IMR-90 (cell line): ENCODE data around the gene IWS1. TPM values are rescaled to one million over a fixed set of nuclear protein-coding genes. Genes with fewer than 3 reads are reported as not detected.
A peak's percentile ranks its signal among the peaks of the same experiment; 100 is the strongest.

Source experiments
- ATAC-seq: fragments of 200-7000 bp; cut with Tn5 transposase; 2 replicates; pipeline ENCODE4 v1.9.1; 2020; ENCODE audit warnings: low read depth, mild to moderate bottlenecking, moderate library complexity
- BruUV-seq: library from RNA; stranded (reverse); fragments of 400-500 nt; replicated peaks from 2 replicates; lab custom pipeline; 2021; lab: Mats Ljungman, UMichigan
- CTCF ChIA-PET: fragments of 300-600 bp; formaldehyde crosslinking; extraction: SDS; loops from one replicate; lab custom pipeline; 2021; ENCODE audit warnings: antibody characterized with exemption; lab: Yijun Ruan, JAX
- POLR2A ChIA-PET: fragments of 300-600 bp; sonication (Branson Sonifier 250); formaldehyde crosslinking; loops from one replicate; lab custom pipeline; 2022; ENCODE audit warnings: antibody characterized with exemption; ENCODE audit not compliant: unreplicated experiment; lab: Charles Lee
- DNase-seq: peaks from one replicate; pipeline ENCODE4 v3.0.0; 2013
- H2AFZ ChIP-seq: replicated peaks from 2 replicates; pipeline ENCODE3; 2013; ENCODE audit warnings: low read length, mild to moderate bottlenecking; ENCODE audit not compliant: poor library complexity
- H2AK5ac ChIP-seq: 2 replicates; pipeline ENCODE4 v1.6.1; 2013; ENCODE audit warnings: low read depth, low read length, inconsistent platforms
- H2AK9ac ChIP-seq: replicated peaks from 2 replicates; pipeline ENCODE3; 2013; ENCODE audit warnings: mild to moderate bottlenecking, low read depth, low read length, moderate library complexity; ENCODE audit not compliant: poor library complexity
- H2BK120ac ChIP-seq: 2 replicates; pipeline ENCODE4 v1.6.1; 2013; ENCODE audit warnings: low read depth, low read length, inconsistent platforms
- H2BK15ac ChIP-seq: 3 replicates; pipeline ENCODE4 v1.6.1; 2013; ENCODE audit warnings: low read depth, low read length, inconsistent platforms
- H2BK20ac ChIP-seq: 2 replicates; pipeline ENCODE4 v1.6.1; 2013; ENCODE audit warnings: low read depth, mild to moderate bottlenecking, inconsistent platforms, low read length, moderate library complexity
- H2BK5ac ChIP-seq: 2 replicates; pipeline ENCODE4 v1.6.1; 2013; ENCODE audit warnings: mild to moderate bottlenecking, low read depth, low read length, inconsistent platforms; ENCODE audit not compliant: poor library complexity, severe bottlenecking
- H3K14ac ChIP-seq: replicated peaks from 2 replicates; pipeline ENCODE4 v1.6.1; 2013; ENCODE audit warnings: low read depth, low read length, inconsistent platforms
- H3K18ac ChIP-seq: 2 replicates; pipeline ENCODE4 v1.6.1; 2013; ENCODE audit warnings: low read depth, low read length, control low read depth
- H3K23ac ChIP-seq: 2 replicates; pipeline ENCODE4 v1.6.1; 2013; ENCODE audit warnings: low read depth, low read length, inconsistent platforms
- H3K27ac ChIP-seq: 2 replicates; pipeline ENCODE4 v1.5.1; 2013; ENCODE audit warnings: mild to moderate bottlenecking, control low read depth, low read length; ENCODE audit not compliant: insufficient read depth
- H3K27me3 ChIP-seq: 2 replicates; pipeline ENCODE4 v1.6.1; 2013; ENCODE audit warnings: low read length; ENCODE audit not compliant: control insufficient read depth, insufficient read depth
- H3K36me3 ChIP-seq: 2 replicates; pipeline ENCODE4 v1.6.1; 2013; ENCODE audit warnings: low read length, mixed read lengths; ENCODE audit not compliant: control insufficient read depth, insufficient read depth
- H3K4ac ChIP-seq: 2 replicates; pipeline ENCODE4 v1.6.1; 2013; ENCODE audit warnings: low read depth, low read length, inconsistent platforms
- H3K4me1 ChIP-seq: 2 replicates; pipeline ENCODE4 v1.6.1; 2013; ENCODE audit warnings: low read length, mixed read lengths; ENCODE audit not compliant: control insufficient read depth, insufficient read depth
- H3K4me2 ChIP-seq: 2 replicates; pipeline ENCODE4 v1.6.1; 2013; ENCODE audit warnings: low read depth, mild to moderate bottlenecking, control low read depth, low read length, moderate library complexity
- H3K4me3 ChIP-seq: 2 replicates; pipeline ENCODE4 v1.5.1; 2013; ENCODE audit warnings: low read depth, mild to moderate bottlenecking, control low read depth, low read length, moderate library complexity; ENCODE audit not compliant: insufficient read depth
- H3K56ac ChIP-seq: 2 replicates; pipeline ENCODE4 v1.6.1; 2013; ENCODE audit warnings: low read length, inconsistent platforms; ENCODE audit not compliant: insufficient read depth; ENCODE audit errors: extremely low read depth
- H3K79me1 ChIP-seq, 2 experiments: 2 replicates each; pipeline ENCODE4 v1.6.1; 2013; ENCODE audit warnings: low read length in 2 of 2, inconsistent platforms in 1 of 2, low read depth in 1 of 2
- H3K9ac ChIP-seq: 2 replicates; pipeline ENCODE4 v1.6.1; 2013; ENCODE audit warnings: low read depth, low read length, control low read depth
- H3K9me1 ChIP-seq: 2 replicates; pipeline ENCODE4 v1.6.1; 2013; ENCODE audit warnings: low read length, inconsistent platforms; ENCODE audit not compliant: insufficient read depth
- H3K9me3 ChIP-seq: 2 replicates; pipeline ENCODE4 v1.6.1; 2013; ENCODE audit warnings: low read length; ENCODE audit not compliant: control insufficient read depth, insufficient read depth
- H4K20me1 ChIP-seq: 2 replicates; pipeline ENCODE4 v1.6.1; 2013; ENCODE audit warnings: low read length, inconsistent platforms; ENCODE audit not compliant: insufficient read depth
- H4K5ac ChIP-seq: 2 replicates; pipeline ENCODE4 v1.6.1; 2013; ENCODE audit warnings: mild to moderate bottlenecking, low read depth, low read length, control low read depth
- H4K8ac ChIP-seq, 2 experiments: 2 replicates each; pipeline ENCODE4 v1.6.1; 2013; ENCODE audit warnings: low read depth in 2 of 2, low read length in 2 of 2, control low read depth in 1 of 2, inconsistent platforms in 1 of 2
- H4K91ac ChIP-seq: 2 replicates; pipeline ENCODE4 v1.6.1; 2013; ENCODE audit warnings: low read depth, low read length, inconsistent platforms; ENCODE audit not compliant: insufficient read depth
- BHLHE40 ChIP-seq: fragments of 150-350 bp; IDR thresholded peaks from 2 replicates; pipeline ENCODE4 v1.6.1; 2016; ENCODE audit warnings: mild to moderate bottlenecking, low read depth, low read length
- CEBPB ChIP-seq: IDR thresholded peaks from 2 replicates; pipeline ENCODE4 v1.6.1; 2012; ENCODE audit warnings: low read depth, low read length, improper control_type of control experiment
- RAD21 ChIP-seq: IDR thresholded peaks from 2 replicates; pipeline ENCODE4 v1.6.1; 2012; ENCODE audit warnings: low read length, improper control_type of control experiment
- SMC3 ChIP-seq: fragments of 150-350 bp; IDR thresholded peaks from 2 replicates; pipeline ENCODE4 v1.6.1; 2016; ENCODE audit warnings: low read depth, mild to moderate bottlenecking, antibody characterized with exemption, low read length, moderate library complexity
- USF2 ChIP-seq: fragments of 150-350 bp; IDR thresholded peaks from 2 replicates; pipeline ENCODE4 v1.6.1; 2017; ENCODE audit warnings: mild to moderate bottlenecking, antibody characterized with exemption, low read length, low read depth
- WGBS, 2 experiments: methylation state at CpG; one replicate each; pipeline versions ENCODE4 v1.1.5 to v1.1.7; 2013; ENCODE audit warnings: missing lambda C conversion rate in 2 of 2; ENCODE audit not compliant: insufficient read length in 1 of 2; ENCODE audit errors: extremely low coverage in 2 of 2; 5-methylcytosine and 5-hydroxymethylcytosine counted together
- dilution Hi-C: fragments of 300-500 bp; cut with HindIII; formaldehyde crosslinking; loops from one replicate; pipeline ENCODE4 v1.14.3; 2018; ENCODE audit warnings: low sequenced_read_pairs; ENCODE audit not compliant: unreplicated experiment
- in situ Hi-C: fragments of 300-500 bp; cut with MboI; formaldehyde crosslinking; loops from 3 replicates; pipeline ENCODE4 v1.14.3; 2019; ENCODE audit warnings: low sequenced_read_pairs, inconsistent platforms, mixed read lengths
- intact Hi-C: fragments of 100-400 bp; cut with micrococcal nuclease; formaldehyde crosslinking; loops from 2 replicates; pipeline ENCODE4 v1.10.0; 2022
- polyA plus RNA-seq, 3 experiments: library from polyadenylated mRNA; depleted of rRNA; stranded (reverse); fragments of >200 nt; gene quantifications; 2 replicates each; pipeline ENCODE4 v1.2.3, GENCODE V29; 2012; ENCODE audit warnings: low replicate concordance in 1 of 3
- total RNA-seq: library from RNA; depleted of rRNA; stranded (reverse); fragments of >200 nt; gene quantifications from 2 replicates; pipeline ENCODE4 v1.2.3, GENCODE V29; 2012
- TF ChIP-seq, protein P1 (sequence below): fragments of 150-350 bp; IDR thresholded peaks from 2 replicates; pipeline ENCODE4 v1.6.1; 2016; ENCODE audit warnings: low read depth, mild to moderate bottlenecking, low read length, moderate library complexity, borderline replicate concordance

The IWS1 gene
- total and polyA plus RNA-seq, 2 of the 4 experiments (the other 2 are of a cell fraction) = 31.5 to 52.5 TPM

DNA sequence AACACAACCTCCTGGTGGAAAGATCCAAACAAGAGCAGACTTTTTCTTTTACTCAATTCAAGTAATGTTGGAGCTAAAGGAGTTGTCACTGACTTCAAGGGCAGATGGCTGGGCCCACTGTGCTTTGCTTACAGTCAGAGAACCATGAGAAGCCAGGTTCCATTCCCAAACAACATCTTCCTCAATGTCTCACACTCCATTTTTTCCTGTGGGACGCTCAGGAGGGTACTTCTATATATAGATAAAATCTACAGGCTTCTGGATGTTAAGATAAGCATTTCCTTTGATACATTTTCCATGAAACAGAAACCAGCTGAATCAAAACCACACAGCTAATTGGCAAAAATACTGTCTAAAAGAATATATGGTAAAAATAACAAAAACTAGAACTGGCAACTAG is 14.4 kb downstream of the IWS1 start:
- intact Hi-C loops = no loop called here
- Histone ChIP-seq H4K91ac (no peak overlapping the region), H2AFZ (no peak overlapping the region), H3K4me1 (peaks cover 5% of the 10 kb centered on the region), H2BK5ac (no peak overlapping the region), H3K4ac (no peak overlapping the region), H4K20me1 (peaks cover 72% of the 10 kb centered on the region), H4K5ac (no peak overlapping the region), H2AK5ac (0 out of 2 replicates have a peak overlapping the region, but pooled peaks have one; percentile 13), H3K4me2 (no peak overlapping the region), H3K23ac (no peak overlapping the region), H3K9me3 (no peaks in the 10 kb centered on the region), H3K14ac (no peak overlapping the region), H2AK9ac (no peak overlapping the region), H2BK15ac (no peak overlapping the region), H3K4me3 (no peak overlapping the region), H2BK120ac (no peak overlapping the region), H4K8ac (no peak overlapping the region), H3K27me3 (no peaks in the 10 kb centered on the region), H3K9ac (no peak overlapping the region), H3K56ac (no peak overlapping the region), H3K36me3 (peaks cover 12% of the 10 kb centered on the region), H2BK20ac (no peak overlapping the region), H3K27ac (no peak overlapping the region), H3K79me1 (peaks cover 24 to 74% of the 10 kb centered on the region in 2 experiments), H3K18ac (no peak overlapping the region), H3K9me1 (peaks cover 19% of the 10 kb centered on the region)
- no peak for ATAC-seq
- ChIA-PET POLR2A (no interaction called here), CTCF (no interaction called here)
- dilution Hi-C loops = no loop called here
- no TSS peak for BruUV-seq
- no peak for DNase-seq
- WGBS, 2 experiments = no CpG with 5 or more reads among the region's 1 CpG
- TF ChIP-seq CEBPB (no peak), SMC3 (no peak), RAD21 (no peak), USF2 (no peak), BHLHE40 (no peak)
- TF ChIP-seq, protein P1, sequence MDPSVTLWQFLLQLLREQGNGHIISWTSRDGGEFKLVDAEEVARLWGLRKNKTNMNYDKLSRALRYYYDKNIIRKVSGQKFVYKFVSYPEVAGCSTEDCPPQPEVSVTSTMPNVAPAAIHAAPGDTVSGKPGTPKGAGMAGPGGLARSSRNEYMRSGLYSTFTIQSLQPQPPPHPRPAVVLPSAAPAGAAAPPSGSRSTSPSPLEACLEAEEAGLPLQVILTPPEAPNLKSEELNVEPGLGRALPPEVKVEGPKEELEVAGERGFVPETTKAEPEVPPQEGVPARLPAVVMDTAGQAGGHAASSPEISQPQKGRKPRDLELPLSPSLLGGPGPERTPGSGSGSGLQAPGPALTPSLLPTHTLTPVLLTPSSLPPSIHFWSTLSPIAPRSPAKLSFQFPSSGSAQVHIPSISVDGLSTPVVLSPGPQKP = no peak
- in situ Hi-C loops = no loop called here
